SK-N-MC (cell line): Measurements from ENCODE around the gene SPON2.
"Not testable (repeated sequence)": the region's sequence is repeated elsewhere in the genome, so short reads cannot be mapped to it uniquely, and the experiment has no call there.

Experiments used
- EZH2 ChIP-seq: fragments of 200-600 bp; sonication (generic); IDR thresholded peaks from one replicate; pipeline ENCODE4 v1.6.1; 2017; ENCODE audit warnings: antibody characterized with exemption
- FOXP2 ChIP-seq: optimal IDR thresholded peaks from 2 replicates; pipeline ENCODE3; 2011; ENCODE audit warnings: mild to moderate bottlenecking, moderate library complexity; ENCODE audit not compliant: insufficient read depth; ENCODE audit errors: extremely low read length, control extremely low read depth
- POLR2AphosphoS5 ChIP-seq: IDR thresholded peaks from 2 replicates; pipeline ENCODE4 v1.6.1; 2012; ENCODE audit warnings: mild to moderate bottlenecking, low read depth, low read length, borderline replicate concordance

DNA sequence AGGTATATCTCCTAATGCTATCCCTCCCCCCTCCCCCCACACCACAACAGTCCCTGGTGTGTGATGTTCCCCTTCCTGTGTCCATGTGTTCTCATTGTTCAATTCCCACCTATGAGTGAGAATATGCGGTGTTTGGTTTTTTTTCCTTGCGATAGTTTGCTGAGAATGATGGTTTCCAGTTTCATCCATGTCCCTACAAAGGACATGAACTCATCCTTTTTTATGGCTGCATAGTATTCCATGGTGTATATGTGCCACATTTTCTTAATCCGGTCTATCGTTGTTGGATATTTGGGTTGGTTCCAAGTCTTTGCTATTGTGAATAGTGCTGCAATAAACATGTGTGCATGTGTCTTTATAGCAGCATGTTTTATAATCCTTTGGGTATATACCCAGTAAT, 46.9 kb downstream of the SPON2 start:
- TF ChIP-seq EZH2, POLR2AphosphoS5, FOXP2: not testable (repeated sequence)
